ENCODE results near the gene NECAB3.
"Not testable (repeated sequence)": the region's sequence is repeated elsewhere in the genome, so short reads cannot be mapped to it uniquely, and the experiment has no call there.

NECAB3 gene

DNA sequence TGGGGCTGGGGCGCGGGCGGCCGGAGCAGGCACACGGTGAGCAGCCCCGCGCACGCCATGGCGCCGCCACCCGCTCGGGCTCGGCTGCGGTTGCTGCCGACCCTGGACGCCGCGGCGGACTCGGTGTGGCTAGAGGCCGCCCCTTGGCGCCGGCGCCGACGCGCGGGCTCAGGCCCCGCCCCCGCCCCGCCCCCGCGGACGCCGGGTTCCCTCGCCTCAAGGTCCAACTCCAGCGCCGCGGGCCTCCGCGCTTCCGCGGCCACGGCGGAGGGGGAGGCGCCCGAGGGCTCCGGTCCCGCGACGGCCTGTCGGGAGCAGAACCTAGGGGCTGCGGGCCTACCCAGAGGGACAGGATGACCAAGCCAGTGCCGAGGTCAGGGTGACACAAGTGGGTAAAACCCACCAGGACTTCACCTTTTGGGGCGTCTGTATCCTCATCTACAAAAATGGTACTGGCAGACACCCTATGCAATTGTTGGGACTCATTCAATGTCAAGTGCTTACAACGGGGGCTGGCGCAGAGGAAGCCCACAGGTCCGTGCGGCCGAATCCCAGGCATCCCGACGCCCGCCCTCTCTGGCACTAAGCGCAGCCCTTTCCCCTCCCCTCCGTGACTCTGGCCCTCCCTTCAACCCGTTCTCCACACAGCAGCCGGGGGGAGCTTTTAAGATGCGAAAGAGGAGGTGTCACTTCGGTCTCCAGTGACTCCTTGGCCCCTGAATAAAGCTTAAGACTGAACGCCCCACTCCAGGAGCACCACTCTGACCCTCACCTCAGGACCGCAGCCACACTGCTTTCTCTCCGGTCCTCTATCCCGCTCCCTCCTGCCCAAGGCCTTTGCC, at the start of gene NECAB3:
Gene NECAB3 (minus strand): TSS at position 135 of the 842 bp plus-strand sequence. CDS start 76 bp downstream, at position 59.
- DNase-seq, result peak; percentile 77

DNA sequence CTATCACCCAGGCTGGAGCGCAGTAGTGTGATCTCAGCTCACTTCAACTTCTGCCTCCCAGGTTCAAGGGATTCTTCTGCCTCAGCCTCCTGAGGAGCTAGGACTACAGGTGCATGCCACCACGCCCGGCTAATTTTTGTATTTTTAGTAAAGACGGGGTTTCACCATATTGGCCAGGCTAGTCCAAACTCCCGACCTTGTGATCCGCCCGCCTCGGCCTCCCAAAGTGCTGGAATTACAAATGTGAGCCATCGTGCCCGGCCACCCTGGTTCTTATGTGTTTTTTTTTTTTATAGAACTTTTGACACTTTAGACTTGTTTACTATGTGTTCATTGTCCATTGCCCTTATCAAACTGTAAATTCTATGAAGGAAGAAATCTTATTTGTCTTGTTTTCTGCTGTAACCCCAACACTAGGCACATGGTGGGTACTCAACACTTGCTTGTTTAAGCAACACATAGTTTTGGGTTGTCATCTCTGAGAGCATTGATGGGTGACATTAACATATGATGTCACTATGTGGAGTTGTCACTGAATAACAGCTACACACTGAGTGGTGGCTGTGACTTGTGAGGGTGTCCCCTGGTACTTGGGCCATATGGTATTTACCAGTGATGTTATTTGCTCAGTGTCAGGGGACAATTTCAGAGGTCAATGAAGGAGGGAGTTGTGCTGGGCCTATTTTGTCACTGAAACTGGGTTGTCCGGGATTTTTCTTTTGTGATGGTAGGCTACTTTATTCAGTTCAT, 47.3 kb upstream of the NECAB3 start:
- no peak for DNase-seq

GRCh38 chr20:33719989-33720709, 45.9 kb upstream of the NECAB3 start, which contains the start of gene PXMP4:
PXMP4 (minus strand) TSS chr20:33720310; CDS start chr20:33720207, 103 bp downstream.
- peak; percentile 99 for DNase-seq

- no peak for DNase-seq
Observed at GRCh38 chr20:33719277-33719988, 45.2 kb upstream of the NECAB3 start.

- no peak for DNase-seq
Observed at GRCh38 chr20:33716498-33716897, 42.3 kb upstream of the NECAB3 start.

- no peak for DNase-seq
Observed at GRCh38 chr20:33713865-33714367, 39.7 kb upstream of the NECAB3 start.

GRCh38 chr20:33711446-33711738, 37.2 kb upstream of the NECAB3 start:
- DNase-seq, result no peak

DNA sequence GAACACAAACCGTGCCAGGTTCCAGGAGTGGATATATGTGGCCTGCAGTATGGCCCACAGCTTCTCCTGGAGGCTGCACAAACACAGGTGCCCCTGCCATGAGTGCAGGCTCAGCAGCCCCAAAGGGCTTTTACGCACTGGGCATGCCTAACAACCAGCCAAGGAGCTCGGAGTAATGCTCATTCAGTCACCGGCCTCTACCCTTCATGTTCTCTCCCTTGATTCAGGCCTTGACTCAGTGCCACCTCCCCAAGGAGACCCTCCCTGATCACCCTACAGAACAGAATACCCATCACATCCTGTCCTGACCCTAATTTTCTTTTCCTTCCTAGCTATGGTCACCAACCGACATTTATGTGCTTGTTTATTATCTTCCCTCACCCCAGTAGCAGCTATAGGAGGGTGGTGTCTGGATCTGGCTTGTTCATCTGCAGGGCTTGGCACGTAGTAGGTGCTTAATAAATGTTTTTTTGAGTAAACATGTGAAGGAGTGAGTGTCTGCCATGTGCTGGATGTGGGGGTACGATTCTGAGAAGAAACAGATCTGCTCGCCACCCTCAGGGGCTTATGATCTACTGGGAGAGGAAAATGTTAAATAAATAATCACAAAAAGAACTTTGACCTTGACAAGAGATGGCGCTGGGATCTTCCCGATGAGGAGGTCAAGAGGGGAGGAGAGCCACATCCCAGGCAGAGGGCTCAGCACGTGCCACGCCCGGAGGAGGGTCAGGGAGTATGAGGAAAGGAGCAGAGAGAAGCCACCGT, 36.6 kb upstream of the NECAB3 start:
- DNase-seq, result no peak

GRCh38 chr20:33709905-33710541, 35.8 kb upstream of the NECAB3 start:
- DNase-seq, result no peak

GRCh38 chr20:33709398-33709797, 35.2 kb upstream of the NECAB3 start:
- DNase-seq, result no peak

GRCh38 chr20:33707668-33708067, 33.4 kb upstream of the NECAB3 start:
- no peak for DNase-seq

- no peak for DNase-seq
Observed at GRCh38 chr20:33704197-33704924, 30.1 kb upstream of the NECAB3 start.

DNA sequence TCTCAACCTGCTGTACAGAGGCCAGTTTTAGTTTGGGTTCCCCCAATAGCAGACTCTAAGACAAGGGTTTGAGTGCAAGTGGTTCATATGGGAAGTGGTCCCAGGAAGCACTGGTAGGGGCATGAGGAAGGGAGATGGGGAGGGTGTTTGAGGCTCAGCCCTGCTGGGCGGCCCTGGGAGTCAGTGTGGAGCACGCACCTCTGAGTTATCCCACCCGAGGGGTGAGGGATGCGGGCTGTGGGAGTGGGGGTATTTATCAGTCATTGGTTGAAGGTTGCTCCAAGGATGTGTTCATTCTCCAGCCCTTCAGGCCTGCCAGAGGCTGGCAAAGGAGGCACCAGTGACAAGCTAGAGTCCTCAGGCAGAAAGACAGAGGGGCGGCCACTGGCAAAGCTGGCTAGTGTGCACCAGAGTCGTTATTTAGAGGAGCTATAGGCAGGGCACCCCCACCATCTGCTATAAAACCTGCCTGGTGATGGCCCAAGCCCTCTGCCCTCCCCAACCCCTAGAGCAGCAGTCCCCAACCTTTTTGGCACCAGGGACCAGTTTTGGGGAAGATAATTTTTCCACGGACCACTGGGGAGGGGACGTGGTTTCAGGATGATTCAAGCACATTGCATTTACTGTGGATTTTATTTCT, 29.4 kb upstream of the NECAB3 start:
- DNase-seq, result no peak

DNA sequence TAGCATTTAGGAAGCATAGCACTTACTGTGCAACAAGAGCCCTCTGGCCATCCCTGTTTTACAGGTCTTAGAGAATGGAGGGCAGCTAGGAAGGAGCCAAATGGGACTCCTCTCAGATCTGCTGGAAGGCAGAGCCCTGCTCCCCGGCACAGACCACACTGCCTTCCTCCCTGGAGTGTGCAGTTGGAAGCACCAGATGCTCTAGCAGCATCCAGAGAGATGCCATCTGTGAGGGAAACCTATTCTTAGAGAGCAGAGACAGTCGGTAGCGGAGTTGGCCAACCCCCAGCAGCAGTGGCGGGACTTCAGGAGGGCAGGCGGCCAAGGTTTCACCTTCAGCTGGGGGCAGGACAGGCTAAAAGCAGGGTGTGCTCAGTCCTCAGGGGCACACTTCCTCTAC, 28.6 kb upstream of the NECAB3 start:
- DNase-seq, result peak; percentile 46

DNA sequence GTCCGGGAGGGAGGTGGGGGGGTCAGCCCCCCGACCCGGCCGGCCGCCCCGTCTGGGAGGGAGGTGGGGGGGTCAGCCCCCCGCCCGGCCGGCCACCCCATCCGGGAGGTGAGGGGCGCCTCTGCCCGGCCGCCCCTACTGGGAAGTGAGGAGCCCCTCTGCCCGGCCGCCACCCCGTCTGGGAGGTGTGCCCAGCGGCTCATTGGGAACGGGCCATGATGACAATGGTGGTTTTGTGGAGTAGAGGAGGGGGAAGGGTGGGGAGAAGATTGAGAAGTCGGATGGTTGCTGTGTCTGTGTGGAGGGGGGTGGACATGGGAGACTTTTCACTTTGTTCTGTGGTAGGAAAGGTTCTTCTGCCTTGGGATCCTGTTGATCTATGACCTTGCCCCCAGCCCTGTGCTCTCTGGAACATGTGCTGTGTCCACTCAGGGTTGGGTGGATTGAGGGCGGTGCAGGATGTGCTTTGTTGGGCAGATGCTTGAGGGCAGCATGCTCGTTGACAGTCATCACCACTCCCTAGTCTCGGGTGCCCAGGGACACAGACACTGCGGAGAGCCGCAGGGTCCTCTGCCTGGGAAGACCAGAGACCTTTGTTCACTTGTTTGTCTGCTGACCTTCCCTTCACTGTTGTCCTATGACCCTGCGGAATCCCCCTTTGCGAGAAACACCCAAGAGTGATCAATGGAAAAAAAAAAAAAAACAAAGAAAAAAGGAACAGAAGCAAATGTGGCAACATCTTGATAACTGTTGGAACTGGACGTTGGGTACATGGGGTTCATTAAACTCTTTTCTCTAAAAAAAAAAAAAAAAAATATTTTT, 27.6 kb upstream of the NECAB3 start:
- DNase-seq, result no peak

GRCh38 chr20:33700696-33701441, 26.6 kb upstream of the NECAB3 start:
- not testable (repeated sequence) for DNase-seq

- not testable (repeated sequence) for DNase-seq
Observed at GRCh38 chr20:33698966-33699365, 24.7 kb upstream of the NECAB3 start.

- DNase-seq, result no peak
Observed at GRCh38 chr20:33697129-33697528, 22.9 kb upstream of the NECAB3 start.
